ENCODE data around the gene TXNL4A. TPM values are rescaled to one million over a fixed set of nuclear protein-coding genes. Genes with fewer than 3 reads are reported as not detected.

TXNL4A gene
- total RNA-seq (2022; extraction: Qiagen RNA extraction): 94.8 to 155 TPM (median 143 TPM) in 5 replicates

GRCh38 chr18:79988451-79989194, at the start of gene TXNL4A:
TXNL4A (minus strand) TSS chr18:79988563; CDS start chr18:79988392, 171 bp downstream.

GRCh38 chr18:80034068-80034851, 45.9 kb upstream of the TXNL4A start, which contains the start of gene RBFA:
RBFA (plus strand) TSS chr18:80034434; CDS start chr18:80034496, 62 bp downstream.

GRCh38 chr18:79964330-79965118, 23.8 kb downstream of the TXNL4A start, which contains the start of gene HSBP1L1:
HSBP1L1 (plus strand) TSS chr18:79964643; CDS start chr18:79964736, 93 bp downstream.

GRCh38 chr18:79951545-79952455, 36.6 kb downstream of the TXNL4A start, which contains the start of gene SLC66A2:
SLC66A2 (minus strand) TSS chr18:79951653; CDS start chr18:79950926, 727 bp downstream.

Other genes with a start within 250 kb of the TXNL4A start
- not detected in 5 replicates for gene KCNG2, start 190.6 kb downstream of the TXNL4A start, total RNA-seq (2022; extraction: Qiagen RNA extraction)
- 10.8 to 20.5 TPM (median 18.8 TPM) in 5 replicates for gene SLC66A2, start 36.9 kb downstream of the TXNL4A start, total RNA-seq (2022; extraction: Qiagen RNA extraction)
- gene HSBP1L1, start 23.9 kb downstream of the TXNL4A start, total RNA-seq (2022; extraction: Qiagen RNA extraction): 10.6 to 14.8 TPM (median 13.1 TPM) in 5 replicates
- 26.9 to 31.1 TPM (median 30.3 TPM) in 5 replicates for gene RBFA, start 45.9 kb upstream of the TXNL4A start, total RNA-seq (2022; extraction: Qiagen RNA extraction)
- 10.5 to 11.0 TPM (median 10.9 TPM) in 5 replicates for gene ADNP2, start 120.7 kb upstream of the TXNL4A start, total RNA-seq (2022; extraction: Qiagen RNA extraction)